Urinary bladder (tissue), 4 donors: ENCODE results near the gene OPTN. TPM values are rescaled to one million over a fixed set of nuclear protein-coding genes. Genes with fewer than 3 reads are reported as not detected.
A peak's percentile ranks its signal among the peaks of the same experiment; 100 is the strongest.

ENCODE experiments used
- DNase-seq: peaks from one replicate; pipeline ENCODE4 v3.0.0-alpha.2; 2015; ENCODE audit errors: extremely low spot score
- H3K27ac ChIP-seq: one replicate; pipeline ENCODE4 v1.5.1; 2013; ENCODE audit warnings: low read depth, mild to moderate bottlenecking, moderate library complexity
- H3K36me3 ChIP-seq: one replicate; pipeline ENCODE4 v1.6.1; 2013; ENCODE audit warnings: mild to moderate bottlenecking, moderate library complexity; ENCODE audit not compliant: insufficient read depth
- H3K4me1 ChIP-seq: one replicate; pipeline ENCODE4 v1.6.1; 2013; ENCODE audit warnings: mild to moderate bottlenecking, moderate library complexity; ENCODE audit not compliant: insufficient read depth
- H3K4me3 ChIP-seq: one replicate; pipeline ENCODE4 v1.5.1; 2013; ENCODE audit warnings: low read depth, low read length
- WGBS: extraction: QIAGEN DNeasy Blood & Tissue Kit; methylation state at CpG from one replicate; pipeline ENCODE4 v1.1.7; 2013; 5-methylcytosine and 5-hydroxymethylcytosine counted together
- polyA plus RNA-seq: library from polyadenylated mRNA; stranded (reverse); fragments of 200-250 nt; gene quantifications from one replicate; pipeline ENCODE4 v1.2.3, GENCODE V29; 2013
- total RNA-seq: library from RNA; depleted of rRNA; stranded (reverse); fragments of >200 nt; gene quantifications from one replicate; pipeline ENCODE4 v1.2.3, GENCODE V29; 2014
- donor health status: healthy with polysubstance abuse.
- donor health status: healthy.

OPTN gene
- total and polyA plus RNA-seq, 2 donors = 38.5 to 54.9 TPM

DNA sequence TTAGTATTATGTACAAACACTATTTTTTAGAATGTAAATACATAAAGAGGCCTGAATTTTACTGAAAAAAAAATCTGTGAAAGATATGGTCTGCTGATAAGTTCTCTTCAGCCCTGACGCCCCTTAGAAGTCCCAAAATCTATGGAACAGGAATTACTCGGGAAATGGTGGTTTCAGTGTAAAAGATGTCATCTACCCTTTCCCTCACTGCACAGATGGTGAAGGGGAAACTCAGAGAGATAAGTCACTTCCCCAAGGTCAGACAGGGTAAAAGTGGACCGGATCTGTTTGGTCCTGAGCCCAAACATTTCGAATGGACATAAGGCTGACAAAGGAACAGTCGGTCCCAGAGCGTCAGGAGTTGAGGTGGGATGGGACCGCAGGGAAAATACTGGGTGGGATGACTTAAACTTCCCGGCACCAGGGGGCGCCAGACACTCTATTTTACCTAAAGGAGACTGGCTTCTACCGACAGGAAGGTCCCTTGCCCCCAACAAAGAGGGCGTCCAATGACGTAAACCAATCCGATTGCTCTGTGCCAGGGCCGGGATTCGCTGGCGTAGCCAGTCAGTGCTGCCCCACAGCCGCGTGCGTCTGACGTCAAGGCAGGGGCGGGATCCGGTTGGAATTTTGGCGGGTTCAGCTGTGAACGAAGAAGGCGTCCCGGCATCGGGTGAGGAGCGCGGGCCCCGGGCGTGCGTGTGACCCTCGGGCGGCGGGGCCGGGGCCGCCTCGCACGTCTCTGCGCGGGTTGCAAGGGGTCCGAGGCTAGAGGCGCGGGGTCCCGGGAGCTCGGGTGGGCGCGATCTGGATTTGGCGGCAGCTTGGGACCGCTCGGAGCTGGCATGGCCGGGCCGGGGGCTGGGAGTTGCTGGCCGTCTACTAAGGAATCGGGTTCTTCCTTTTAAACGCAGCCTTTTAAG, 61.2 kb downstream of the OPTN start, which contains the start of gene MCM10:
Gene MCM10, plus strand, starts transcription at position 625 of the 923 bp plus-strand sequence. CDS start 2,645 bp downstream, outside the sequence.
- Histone ChIP-seq H3K4me3 (peak within 1 kb of the TSS; percentile 14), H3K36me3 (no peaks in the 10 kb centered on the region), H3K4me1 (no peaks in the 10 kb centered on the region), H3K27ac (no peak within 1 kb of the TSS)
- under 1% methylated on average over 56 of the region's 56 CpGs for WGBS
- DNase-seq = peak; percentile 98

DNA sequence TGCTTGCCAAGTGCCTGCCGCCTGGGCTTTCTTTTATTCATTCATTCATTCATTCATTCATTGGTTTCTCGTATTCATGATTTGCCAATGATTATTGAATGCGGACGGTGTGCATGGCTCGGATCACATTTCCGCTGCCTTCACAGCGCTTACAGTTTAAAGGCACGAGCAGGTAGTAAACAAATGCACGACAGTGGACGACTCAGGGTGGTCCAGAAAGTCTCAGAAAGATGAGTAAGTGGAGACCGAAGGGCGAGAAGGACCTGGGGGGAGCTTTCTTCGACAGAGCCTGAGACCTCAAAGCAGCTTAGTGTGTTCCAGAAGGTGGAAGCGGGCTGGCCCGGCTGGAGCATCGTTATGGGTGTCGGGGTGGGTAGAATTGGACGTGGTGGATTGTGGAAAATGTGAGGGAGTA, 61.9 kb downstream of the OPTN start:
- DNase-seq = no peak
- WGBS = 2% methylated on average over 18 of the region's 18 CpGs
- H3K36me3 ChIP-seq = no peaks in the 10 kb centered on the region
- H3K4me3 ChIP-seq = peak overlapping the region; percentile 14
- no peak overlapping the region for H3K27ac ChIP-seq
- no peaks in the 10 kb centered on the region for H3K4me1 ChIP-seq

DNA sequence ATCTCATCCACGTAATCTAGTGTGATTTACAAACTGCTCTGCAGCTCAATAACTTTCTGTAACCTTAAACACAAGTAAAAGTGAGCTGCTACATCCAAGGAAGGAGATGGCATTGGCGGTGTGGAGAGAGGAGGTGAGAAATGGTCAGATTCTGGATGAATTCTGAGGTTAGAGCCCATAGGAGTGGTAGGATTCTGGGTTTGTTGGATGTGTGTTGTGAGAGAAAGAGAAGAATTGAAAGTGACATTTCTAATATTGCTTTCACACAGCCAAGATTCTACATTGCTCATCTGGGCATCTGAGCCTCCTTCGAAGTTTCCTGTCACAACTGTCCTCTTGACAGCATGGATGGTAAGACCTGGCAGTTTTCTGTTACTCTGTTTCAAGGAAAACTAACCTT, 63.9 kb downstream of the OPTN start:
- Histone ChIP-seq H3K36me3 (no peaks in the 10 kb centered on the region), H3K27ac (no peak overlapping the region), H3K4me1 (no peaks in the 10 kb centered on the region), H3K4me3 (no peak overlapping the region)
- DNase-seq = no peak
- WGBS = 87% methylated on average over 3 of the region's 3 CpGs

DNA sequence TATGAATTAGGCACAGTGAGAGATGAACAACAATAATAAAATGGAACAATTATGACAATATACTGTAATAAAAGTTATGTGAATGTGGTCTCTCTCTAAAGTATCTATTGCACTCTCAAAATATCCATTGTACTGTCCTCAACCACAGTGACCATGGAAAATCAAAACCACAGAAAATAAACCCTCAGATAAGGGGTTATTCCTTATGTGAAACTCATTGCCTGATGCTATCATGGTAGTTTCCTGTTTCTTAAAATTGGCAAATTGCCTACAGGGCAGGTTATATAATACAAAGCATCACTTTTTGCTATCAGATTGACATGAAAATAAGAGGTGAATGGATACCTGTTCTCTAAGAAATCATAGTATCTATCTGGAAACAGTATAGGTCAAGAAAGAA, 65.2 kb downstream of the OPTN start:
- no peak overlapping the region for H3K27ac ChIP-seq
- no peaks in the 10 kb centered on the region for H3K4me1 ChIP-seq
- no peak for DNase-seq
- no peak overlapping the region for H3K4me3 ChIP-seq
- H3K36me3 ChIP-seq = no peaks in the 10 kb centered on the region

DNA sequence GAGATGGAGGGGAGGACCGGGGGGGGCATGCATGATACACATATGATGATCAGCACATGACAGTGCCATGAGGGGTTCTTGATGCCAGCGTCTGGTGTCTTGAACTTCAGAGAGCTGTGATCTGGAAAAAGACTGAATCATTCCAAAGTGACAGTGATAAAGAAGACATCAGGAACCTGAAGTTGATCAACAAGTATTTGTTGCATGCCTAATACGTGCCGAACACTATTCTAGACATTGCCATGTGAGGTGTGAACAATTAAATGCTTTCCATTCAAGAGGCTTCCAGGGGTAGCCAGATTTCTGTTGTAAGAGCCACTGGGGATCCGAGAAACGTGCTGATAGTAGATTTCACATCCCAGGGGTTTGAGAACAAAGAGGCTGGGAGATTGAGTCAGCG, 67.6 kb downstream of the OPTN start:
- Histone ChIP-seq H3K27ac (no peak overlapping the region), H3K4me3 (no peak overlapping the region), H3K4me1 (no peaks in the 10 kb centered on the region), H3K36me3 (no peaks in the 10 kb centered on the region)
- DNase-seq = no peak
- WGBS = 98% methylated on average over 7 of the region's 7 CpGs

DNA sequence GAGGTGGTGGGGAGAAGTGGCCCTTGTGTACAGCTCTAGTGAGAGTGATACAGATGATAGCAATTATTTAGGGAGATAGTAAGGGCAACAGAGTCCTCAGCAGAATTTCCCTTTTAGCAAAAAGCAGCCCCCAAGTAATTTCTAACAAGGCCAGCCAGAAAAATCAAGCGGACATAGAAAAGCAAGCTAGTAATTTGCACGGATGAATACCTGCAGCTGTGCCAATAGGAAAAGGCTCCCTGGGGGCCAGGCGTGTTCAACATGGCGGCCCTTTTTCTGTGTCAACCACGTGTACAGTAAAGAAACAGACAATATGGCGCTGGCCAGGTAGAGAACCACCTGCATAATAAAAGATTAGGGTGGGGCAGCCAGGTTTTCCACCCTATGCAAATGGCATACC, 68.8 kb downstream of the OPTN start:
- Histone ChIP-seq H3K36me3 (no peaks in the 10 kb centered on the region), H3K4me1 (no peaks in the 10 kb centered on the region), H3K4me3 (no peak overlapping the region), H3K27ac (no peak overlapping the region)
- no peak for DNase-seq
- 94% methylated on average over 6 of the region's 6 CpGs for WGBS

DNA sequence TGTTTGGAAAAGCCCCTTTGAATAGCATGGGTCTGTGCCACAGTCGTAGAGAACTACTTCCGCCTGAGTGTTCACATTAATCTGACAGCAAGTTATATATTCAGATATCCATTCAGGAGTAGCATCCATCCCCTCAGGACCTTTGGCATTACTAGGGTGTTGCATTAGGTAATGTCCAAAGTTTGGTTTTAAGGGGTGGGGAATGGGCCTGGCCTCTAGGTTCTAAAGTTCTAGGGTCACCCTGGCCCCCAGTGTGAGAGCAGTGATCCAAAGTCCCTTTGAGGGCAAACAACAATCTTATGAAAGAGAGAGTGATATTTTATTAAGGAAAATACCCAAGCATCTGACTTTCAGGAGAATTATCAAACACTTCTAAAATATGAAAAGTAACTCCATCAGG, 73.7 kb downstream of the OPTN start:
- H3K4me1 ChIP-seq = no peaks in the 10 kb centered on the region
- DNase-seq = no peak
- WGBS = 97% methylated on average over 2 of the region's 2 CpGs
- H3K36me3 ChIP-seq = no peaks in the 10 kb centered on the region
- H3K27ac ChIP-seq = no peak overlapping the region
- H3K4me3 ChIP-seq = no peak overlapping the region

DNA sequence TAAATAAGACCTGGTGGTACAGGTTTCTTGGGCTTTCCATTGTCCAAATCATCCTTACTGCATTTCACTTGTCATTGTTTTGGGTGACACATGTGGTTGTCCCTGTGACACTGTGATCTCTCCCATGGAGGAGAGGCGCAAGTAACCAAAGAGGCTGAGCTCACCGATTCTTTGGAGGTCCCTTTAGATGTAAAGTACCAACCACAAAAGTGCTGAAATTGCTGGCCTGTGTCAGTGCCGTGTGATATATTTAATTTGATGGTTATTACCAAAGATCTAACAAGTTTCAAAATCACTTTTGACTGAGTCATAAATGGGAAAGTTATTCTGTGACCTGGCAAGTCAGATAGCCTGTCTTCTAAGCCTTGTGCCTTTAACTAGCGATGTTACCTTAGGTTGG, 80.8 kb downstream of the OPTN start:
- no peaks in the 10 kb centered on the region for H3K4me1 ChIP-seq
- H3K4me3 ChIP-seq = no peak overlapping the region
- no peaks in the 10 kb centered on the region for H3K36me3 ChIP-seq
- no peak overlapping the region for H3K27ac ChIP-seq
- whole genome bisulfite sequencing = 97% methylated on average over 4 of the region's 4 CpGs
- DNase-seq = no peak

DNA sequence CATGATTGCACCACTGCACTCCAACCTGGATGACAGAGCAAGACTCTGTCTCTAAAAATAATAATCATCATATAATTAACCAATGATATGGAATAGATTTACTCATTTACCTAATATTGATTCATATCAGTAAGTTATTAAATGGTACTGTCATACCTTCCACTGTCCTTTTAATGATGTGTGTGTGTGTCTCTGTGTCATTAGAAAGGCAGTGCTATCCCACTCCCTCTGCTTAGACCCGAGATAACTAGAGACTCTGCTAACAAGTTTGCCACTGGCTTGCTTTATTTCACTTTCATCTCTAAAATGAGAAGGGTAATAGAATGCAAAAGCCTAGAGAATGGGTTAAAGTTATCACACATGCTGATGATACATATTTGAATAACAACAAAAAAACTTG, 82.5 kb downstream of the OPTN start:
- DNase-seq = no peak
- H3K4me3 ChIP-seq = no peak overlapping the region
- no peaks in the 10 kb centered on the region for H3K36me3 ChIP-seq
- H3K27ac ChIP-seq = no peak overlapping the region
- H3K4me1 ChIP-seq = no peaks in the 10 kb centered on the region
- WGBS = 94% methylated on average over 1 of the region's 1 CpG

DNA sequence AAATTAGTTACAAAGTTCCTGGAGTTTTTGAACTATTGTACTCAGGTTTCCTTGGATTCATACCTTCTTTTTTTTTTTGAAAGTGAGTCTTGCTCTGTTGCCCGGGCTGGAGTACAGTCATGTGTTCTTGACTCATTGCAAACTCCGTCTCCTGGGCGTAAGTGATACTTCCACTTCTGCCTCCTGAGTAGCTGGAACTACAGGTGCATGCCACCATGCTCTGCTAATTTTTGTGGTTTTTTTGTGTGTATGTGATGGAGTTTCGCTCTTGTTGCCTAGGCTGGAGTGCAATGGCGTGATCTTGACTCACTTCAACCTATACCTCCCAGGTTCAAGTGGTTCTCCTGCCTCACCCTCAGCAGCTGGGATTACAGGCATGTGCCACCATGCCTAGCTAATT, 83.7 kb downstream of the OPTN start:
- no peak for DNase-seq
- 97% methylated on average over 5 of the region's 5 CpGs for WGBS

DNA sequence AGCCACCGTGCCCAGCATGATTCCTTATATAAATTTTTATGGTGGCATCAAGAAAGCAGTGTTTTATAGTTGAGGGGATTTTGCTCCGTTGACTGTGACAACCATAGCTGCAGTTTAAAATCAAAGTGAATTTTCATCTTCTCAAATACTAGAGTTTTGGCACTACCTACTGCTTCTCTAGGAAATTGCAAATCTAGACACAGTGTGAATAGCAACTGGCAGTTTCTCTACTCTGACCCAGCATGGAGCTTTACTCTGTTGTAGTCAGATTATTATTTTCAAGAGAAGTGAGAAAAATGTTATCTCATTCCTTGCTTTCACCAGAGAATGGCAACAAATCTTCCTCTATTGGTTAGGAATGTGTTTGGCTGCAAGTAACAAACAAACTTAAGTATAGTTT, 84.3 kb downstream of the OPTN start:
- Histone ChIP-seq H3K27ac (no peak overlapping the region), H3K4me3 (no peak overlapping the region), H3K36me3 (no peaks in the 10 kb centered on the region), H3K4me1 (no peaks in the 10 kb centered on the region)
- no peak for DNase-seq
- WGBS = 85% methylated on average over 2 of the region's 2 CpGs

More for the DNA sequence above, 83.7 kb downstream of the OPTN start:
- Histone ChIP-seq H3K4me1 (no peaks in the 10 kb centered on the region), H3K4me3 (no peak overlapping the region), H3K36me3 (no peaks in the 10 kb centered on the region), H3K27ac (no peak overlapping the region)

DNA sequence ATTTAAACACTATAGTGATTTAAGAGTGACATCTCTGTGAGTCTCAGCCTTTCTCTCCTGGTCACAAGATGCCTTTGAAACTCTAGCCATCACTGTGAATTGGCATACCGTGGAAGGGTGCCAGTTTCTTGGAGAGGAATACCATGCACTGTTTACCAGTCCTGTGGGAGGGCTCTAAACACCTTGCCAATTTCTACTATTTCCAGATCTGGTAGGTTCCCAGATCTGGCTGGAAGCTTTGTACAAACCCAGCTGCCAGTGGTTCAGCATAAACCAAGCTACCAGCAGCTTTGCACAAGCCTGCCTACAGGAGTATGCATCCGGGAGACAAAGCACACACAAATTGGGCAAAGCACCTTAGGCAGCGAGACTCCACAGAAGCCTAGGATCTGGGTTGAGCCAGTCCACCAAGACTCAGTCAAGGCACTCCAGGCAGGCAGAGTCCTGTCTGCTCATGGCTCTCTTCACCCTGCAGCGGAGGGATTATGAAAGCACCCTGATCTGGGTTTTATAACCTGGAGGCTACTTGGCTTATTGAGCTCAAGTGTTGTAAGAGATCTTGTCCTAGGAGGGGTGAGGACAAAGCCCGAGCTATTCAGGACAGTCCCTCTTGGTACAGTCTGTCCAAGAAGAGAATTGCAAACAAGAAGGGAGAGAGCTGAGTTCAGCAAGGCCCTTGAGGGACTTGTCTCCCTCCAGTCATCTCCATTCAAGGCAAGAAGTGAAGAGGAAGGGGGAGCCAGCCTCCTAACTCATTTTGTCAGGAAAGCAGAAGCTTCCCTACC, 85.0 kb downstream of the OPTN start:
- no peak overlapping the region for H3K4me3 ChIP-seq
- no peak overlapping the region for H3K27ac ChIP-seq
- WGBS = 93% methylated on average over 5 of the region's 5 CpGs
- no peak for DNase-seq
- no peaks in the 10 kb centered on the region for H3K4me1 ChIP-seq
- no peaks in the 10 kb centered on the region for H3K36me3 ChIP-seq

DNA sequence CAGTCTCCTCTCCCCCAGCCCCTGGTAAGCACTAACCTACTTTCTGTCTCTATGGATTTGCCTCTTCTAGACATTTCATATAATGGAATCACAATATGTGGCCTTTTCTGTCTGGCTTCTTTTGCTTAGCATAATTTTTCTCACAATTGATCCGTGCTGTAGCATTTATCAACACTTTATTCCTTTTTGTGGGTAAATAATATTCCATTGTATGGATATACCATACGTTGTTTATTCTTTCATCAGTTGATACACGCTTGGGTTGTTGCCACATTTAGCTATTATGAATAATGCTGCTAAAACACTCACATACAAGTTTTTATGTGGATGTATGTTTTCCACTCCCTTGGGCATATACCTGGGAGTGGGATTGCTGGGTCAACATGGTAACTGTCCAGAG, 87.2 kb downstream of the OPTN start:
- Histone ChIP-seq H3K4me1 (no peaks in the 10 kb centered on the region), H3K36me3 (no peaks in the 10 kb centered on the region), H3K27ac (no peak overlapping the region), H3K4me3 (no peak overlapping the region)
- WGBS = over 99% methylated on average over 3 of the region's 3 CpGs
- no peak for DNase-seq
